ENCODE results near the gene CACNB3. TPM values are rescaled to one million over a fixed set of nuclear protein-coding genes. Genes with fewer than 3 reads are reported as not detected.

Gene CACNB3
- total and polyA plus RNA-seq, 2 donors (not counting 1 experiment from before 2014, with no cell fraction given), result 1.6 to 4.0 TPM

DNA sequence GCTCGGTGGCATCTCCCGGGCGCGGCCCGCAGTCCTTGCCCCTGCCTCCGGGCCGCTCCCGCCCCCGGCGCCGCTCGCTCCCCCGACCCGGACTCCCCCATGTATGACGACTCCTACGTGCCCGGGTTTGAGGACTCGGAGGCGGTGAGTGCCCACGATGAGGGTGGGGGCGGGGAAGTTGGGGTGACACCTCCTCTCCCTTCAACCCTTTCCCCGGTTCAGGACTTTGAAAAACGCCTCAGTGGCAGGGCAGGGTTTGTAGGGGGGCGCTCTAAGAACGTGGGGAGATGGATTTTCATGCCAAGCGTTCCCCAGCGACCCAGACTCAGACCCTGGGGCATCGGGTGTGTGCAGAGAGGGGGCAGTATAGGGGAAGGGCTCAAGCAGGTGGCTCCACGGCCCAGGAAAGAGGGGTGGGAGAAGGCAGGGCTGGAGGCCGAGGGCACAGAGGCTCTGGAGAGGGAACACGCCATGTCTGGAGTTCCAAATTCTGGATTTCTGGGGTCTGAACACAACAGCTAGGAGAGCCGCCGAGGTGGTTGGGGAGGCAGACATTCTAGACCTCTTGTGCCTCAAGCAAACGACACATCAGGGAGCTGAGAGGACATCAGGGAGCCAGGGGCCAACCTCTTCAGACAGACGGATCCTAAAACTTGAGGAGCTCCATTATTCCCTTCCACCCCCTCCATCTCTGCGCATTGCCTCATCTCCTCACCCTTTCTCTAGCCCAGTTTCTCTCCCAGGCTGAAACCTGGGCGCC lies 715 bp downstream of the CACNB3 start:
- DNase-seq, result peak; percentile 52
- no peaks in the 10 kb centered on the region for H3K9me3 Mint-ChIP-seq (ENCODE audit: insufficient read depth)
- H3K27ac Mint-ChIP-seq, result peak overlapping the region; percentile 56
- Histone ChIP-seq H3K27ac (ENCODE audit: low read length in 2 of 2) (no peak overlapping the region), H3K79me2 (ENCODE audit: control insufficient read depth, insufficient read depth, low read length) (no peaks in the 10 kb centered on the region), H3K9me3 (ENCODE audit: control extremely low read depth in 1 of 3, control insufficient read depth in 2 of 3, insufficient read depth in 1 of 3, low read length in 2 of 3) (no peaks in the 10 kb centered on the region), H4K20me1 (ENCODE audit: control insufficient read depth, insufficient read depth, low read length, poor library complexity, severe bottlenecking) (peaks cover 13% of the 10 kb centered on the region), H3K36me3 (replicated peaks in 1 of 2; ENCODE audit: control extremely low read depth in 1 of 2, control insufficient read depth in 1 of 2, extremely low read depth in 1 of 2, insufficient read depth in 2 of 2, low read length in 1 of 2) (no peaks in the 10 kb centered on the region), H2AFZ (ENCODE audit: insufficient read depth, low read depth, low read length, poor library complexity, severe bottlenecking) (peak overlapping the region; percentile 100), H3K4me1 (ENCODE audit: control insufficient read depth in 2 of 2, insufficient read depth in 2 of 2, low read length in 2 of 2) (peaks cover 26 to 33% of the 10 kb centered on the region in 2 donors), H3K4me3 (ENCODE audit: control extremely low read depth in 1 of 5, extremely low read depth in 1 of 5, insufficient read depth in 1 of 5, low read depth in 2 of 5, low read length in 4 of 5) (peak overlapping the region in 4 of 5 experiments; percentile 55 to 93 (median 64)), H3K27me3 (replicated peaks in 1 of 4; ENCODE audit: control extremely low read depth in 1 of 4, control insufficient read depth in 3 of 4, insufficient read depth in 4 of 4, low read length in 3 of 4) (peaks cover 0 to 31% (median 16%) of the 10 kb centered on the region in 4 experiments), H3K9ac (ENCODE audit: low read length) (peak overlapping the region; percentile 81), H3K4me2 (replicated peaks; ENCODE audit: low read depth, low read length, poor library complexity, severe bottlenecking) (peak overlapping the region; percentile 100)
- peak; percentile 4 for ATAC-seq (ENCODE audit: low read depth)
- H3K4me1 Mint-ChIP-seq, result peaks cover 26% of the 10 kb centered on the region
- H3K4me3 Mint-ChIP-seq, result peak overlapping the region; percentile 87
- ChIA-PET POLR2A (interaction anchor here (0.6 kb wide), 1 partner anchor 553 kb away, joined by 4 read pairs; no protein-coding TSS in a partner anchor), CTCF (interaction anchor here (1.0 to 1.5 kb wide), 3 partner anchors 9 to 15 kb away, joined by 3 to 4 read pairs (median 3); no protein-coding TSS in a partner anchor)
- peaks cover 12% of the 10 kb centered on the region for H3K27me3 Mint-ChIP-seq
- TF ChIP-seq, protein P1, sequence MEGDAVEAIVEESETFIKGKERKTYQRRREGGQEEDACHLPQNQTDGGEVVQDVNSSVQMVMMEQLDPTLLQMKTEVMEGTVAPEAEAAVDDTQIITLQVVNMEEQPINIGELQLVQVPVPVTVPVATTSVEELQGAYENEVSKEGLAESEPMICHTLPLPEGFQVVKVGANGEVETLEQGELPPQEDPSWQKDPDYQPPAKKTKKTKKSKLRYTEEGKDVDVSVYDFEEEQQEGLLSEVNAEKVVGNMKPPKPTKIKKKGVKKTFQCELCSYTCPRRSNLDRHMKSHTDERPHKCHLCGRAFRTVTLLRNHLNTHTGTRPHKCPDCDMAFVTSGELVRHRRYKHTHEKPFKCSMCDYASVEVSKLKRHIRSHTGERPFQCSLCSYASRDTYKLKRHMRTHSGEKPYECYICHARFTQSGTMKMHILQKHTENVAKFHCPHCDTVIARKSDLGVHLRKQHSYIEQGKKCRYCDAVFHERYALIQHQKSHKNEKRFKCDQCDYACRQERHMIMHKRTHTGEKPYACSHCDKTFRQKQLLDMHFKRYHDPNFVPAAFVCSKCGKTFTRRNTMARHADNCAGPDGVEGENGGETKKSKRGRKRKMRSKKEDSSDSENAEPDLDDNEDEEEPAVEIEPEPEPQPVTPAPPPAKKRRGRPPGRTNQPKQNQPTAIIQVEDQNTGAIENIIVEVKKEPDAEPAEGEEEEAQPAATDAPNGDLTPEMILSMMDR (IDR thresholded peaks at IDR 0.05), result peak; percentile 32
- no peak for TF ChIP-seq EZH2 (IDR thresholded peaks at IDR 0.05; ENCODE audit: borderline replicate concordance, insufficient read depth, low read depth, low read length, poor library complexity, severe bottlenecking)
- intact Hi-C loops (cut with micrococcal nuclease), result no loop called here
- WGBS (ENCODE audit: insufficient coverage), result 35% methylated on average over 19 of the region's 37 CpGs
